ENCODE data around the gene CCL20.

DNA sequence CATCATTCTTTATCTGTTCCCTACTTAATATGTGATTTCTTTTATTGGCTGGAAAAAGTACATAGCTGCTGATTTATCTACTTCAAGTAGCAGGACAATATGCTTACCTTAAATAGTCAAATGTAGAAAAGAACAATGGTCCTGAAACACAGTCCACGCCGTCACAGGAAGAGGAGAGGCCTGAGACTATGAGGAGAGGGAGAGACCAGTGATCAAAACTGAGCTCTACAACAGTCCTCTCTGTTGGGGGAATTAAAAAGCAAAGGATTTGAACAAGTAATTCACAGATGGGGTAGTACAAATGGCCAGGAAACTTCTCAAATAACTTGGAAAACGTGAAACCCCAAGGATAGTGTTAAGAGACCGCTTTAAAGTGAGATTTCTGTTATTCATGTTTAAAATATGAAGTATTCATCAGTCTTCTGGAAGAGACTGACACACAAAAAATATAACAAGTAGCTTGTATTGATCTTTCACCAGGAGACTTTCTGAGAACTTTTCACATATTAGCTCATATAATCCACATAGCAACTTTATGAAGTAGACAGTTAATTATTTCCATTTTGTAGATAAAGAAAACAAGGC is 47.8 kb upstream of the CCL20 start:
- TF ChIP-seq CTCF (IDR thresholded peaks at IDR 0.05) = no peak
- no peak for TF ChIP-seq POLR2A (IDR thresholded peaks at IDR 0.05)

All from adrenal gland (tissue), 5 donors.